ENCODE measurements around the gene PNLIP.

PNLIP gene

DNA sequence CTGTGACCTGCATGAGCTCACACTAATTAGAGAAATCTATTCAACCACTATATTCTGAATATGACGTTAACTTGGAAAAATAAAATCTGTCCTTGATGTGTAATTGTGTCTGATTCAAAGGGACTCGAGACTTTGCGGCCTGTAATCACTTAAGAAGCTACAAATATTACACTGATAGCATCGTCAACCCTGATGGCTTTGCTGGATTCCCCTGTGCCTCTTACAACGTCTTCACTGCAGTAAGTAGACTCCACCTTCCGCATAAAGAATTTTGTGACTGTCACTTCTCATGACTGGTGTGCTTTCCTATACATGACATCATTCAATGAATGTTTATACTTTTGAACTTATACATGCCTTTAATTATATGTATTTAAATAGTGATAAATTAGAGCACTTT, 10.1 kb downstream of the PNLIP start:
- DNase-seq (ENCODE audit: low read depth), result no peak
- TF ChIP-seq, protein P1, sequence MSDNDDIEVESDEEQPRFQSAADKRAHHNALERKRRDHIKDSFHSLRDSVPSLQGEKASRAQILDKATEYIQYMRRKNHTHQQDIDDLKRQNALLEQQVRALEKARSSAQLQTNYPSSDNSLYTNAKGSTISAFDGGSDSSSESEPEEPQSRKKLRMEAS (IDR thresholded peaks at IDR 0.05; ENCODE audit: low read depth, low read length), result no peak
- TF ChIP-seq MYC (IDR thresholded peaks at IDR 0.05; ENCODE audit: low read depth, low read length) (no peak), POLR2A (IDR thresholded peaks at IDR 0.05; ENCODE audit: extremely low read depth, insufficient read length) (no peak)
- TF ChIP-seq, protein P2, sequence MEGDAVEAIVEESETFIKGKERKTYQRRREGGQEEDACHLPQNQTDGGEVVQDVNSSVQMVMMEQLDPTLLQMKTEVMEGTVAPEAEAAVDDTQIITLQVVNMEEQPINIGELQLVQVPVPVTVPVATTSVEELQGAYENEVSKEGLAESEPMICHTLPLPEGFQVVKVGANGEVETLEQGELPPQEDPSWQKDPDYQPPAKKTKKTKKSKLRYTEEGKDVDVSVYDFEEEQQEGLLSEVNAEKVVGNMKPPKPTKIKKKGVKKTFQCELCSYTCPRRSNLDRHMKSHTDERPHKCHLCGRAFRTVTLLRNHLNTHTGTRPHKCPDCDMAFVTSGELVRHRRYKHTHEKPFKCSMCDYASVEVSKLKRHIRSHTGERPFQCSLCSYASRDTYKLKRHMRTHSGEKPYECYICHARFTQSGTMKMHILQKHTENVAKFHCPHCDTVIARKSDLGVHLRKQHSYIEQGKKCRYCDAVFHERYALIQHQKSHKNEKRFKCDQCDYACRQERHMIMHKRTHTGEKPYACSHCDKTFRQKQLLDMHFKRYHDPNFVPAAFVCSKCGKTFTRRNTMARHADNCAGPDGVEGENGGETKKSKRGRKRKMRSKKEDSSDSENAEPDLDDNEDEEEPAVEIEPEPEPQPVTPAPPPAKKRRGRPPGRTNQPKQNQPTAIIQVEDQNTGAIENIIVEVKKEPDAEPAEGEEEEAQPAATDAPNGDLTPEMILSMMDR (IDR thresholded peaks at IDR 0.05; ENCODE audit: low read depth, low read length), result no peak
- H3K4me3 ChIP-seq (ENCODE audit: low read depth, low read length), result no peak overlapping the region

DNA sequence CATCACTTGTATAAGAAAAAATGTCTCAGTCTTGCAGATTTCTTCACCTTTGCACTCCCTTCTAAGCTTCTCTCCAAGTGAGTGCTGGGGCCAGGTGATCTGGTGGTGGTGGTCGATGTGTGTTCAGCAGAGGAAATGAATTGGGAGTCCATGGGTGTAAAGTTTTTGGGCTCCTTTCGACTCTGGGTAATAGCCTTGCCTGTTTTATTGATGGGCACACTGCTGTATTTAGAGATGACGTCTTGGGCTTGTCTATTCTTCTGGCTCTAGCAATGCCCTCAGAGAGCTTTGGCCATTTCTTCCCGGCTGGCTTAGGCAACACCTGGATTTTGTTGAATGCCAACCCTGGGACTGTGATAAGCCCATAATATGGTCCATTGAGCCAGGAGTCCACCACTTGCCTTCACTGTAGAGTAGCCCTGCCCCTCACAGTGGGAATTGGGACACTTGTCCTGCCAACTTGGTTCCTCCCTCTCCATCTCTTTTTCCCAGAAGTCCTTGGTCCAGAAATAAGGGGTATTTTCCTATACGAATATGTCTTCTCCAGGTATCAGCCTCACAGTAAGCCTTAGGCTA, 11.7 kb downstream of the PNLIP start:
- no peak for DNase-seq (ENCODE audit: low read depth)
- no peak overlapping the region for H3K4me3 ChIP-seq (ENCODE audit: low read depth, low read length)

DNA sequence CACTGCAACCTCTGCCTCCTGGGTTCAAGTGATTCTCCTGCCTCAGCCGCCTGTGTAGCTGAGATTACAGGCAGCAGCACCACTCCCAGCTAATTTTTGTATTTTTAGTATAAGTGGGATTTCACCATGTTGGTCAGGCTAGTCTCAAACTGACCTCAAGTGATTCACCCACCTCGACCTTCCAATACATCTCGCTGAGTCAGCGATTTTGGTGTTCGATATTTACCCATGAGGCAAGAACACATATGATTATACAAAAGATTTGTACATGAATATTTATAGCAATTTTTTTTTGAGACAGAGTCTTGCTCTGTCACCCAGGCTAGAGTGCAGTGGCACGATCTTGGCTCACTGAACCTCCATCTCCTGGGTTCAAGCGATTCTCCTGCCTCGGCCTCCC, 19.8 kb downstream of the PNLIP start:
- H3K4me3 ChIP-seq (ENCODE audit: low read depth, low read length), result no peak overlapping the region
- no peak for TF ChIP-seq POLR2A (IDR thresholded peaks at IDR 0.05; ENCODE audit: extremely low read depth, insufficient read length)
- TF ChIP-seq, protein P2 (IDR thresholded peaks at IDR 0.05; ENCODE audit: low read depth, low read length), result no peak
- TF ChIP-seq MYC (IDR thresholded peaks at IDR 0.05; ENCODE audit: low read depth, low read length), result no peak
- TF ChIP-seq, protein P1 (IDR thresholded peaks at IDR 0.05; ENCODE audit: low read depth, low read length), result no peak
- no peak for DNase-seq (ENCODE audit: low read depth)

More for the DNA sequence above, 11.7 kb downstream of the PNLIP start:
- TF ChIP-seq, protein P1 (IDR thresholded peaks at IDR 0.05; ENCODE audit: low read depth, low read length), result no peak
- TF ChIP-seq POLR2A (IDR thresholded peaks at IDR 0.05; ENCODE audit: extremely low read depth, insufficient read length) (no peak), MYC (IDR thresholded peaks at IDR 0.05; ENCODE audit: low read depth, low read length) (no peak)
- TF ChIP-seq, protein P2 (IDR thresholded peaks at IDR 0.05; ENCODE audit: low read depth, low read length), result no peak

DNA sequence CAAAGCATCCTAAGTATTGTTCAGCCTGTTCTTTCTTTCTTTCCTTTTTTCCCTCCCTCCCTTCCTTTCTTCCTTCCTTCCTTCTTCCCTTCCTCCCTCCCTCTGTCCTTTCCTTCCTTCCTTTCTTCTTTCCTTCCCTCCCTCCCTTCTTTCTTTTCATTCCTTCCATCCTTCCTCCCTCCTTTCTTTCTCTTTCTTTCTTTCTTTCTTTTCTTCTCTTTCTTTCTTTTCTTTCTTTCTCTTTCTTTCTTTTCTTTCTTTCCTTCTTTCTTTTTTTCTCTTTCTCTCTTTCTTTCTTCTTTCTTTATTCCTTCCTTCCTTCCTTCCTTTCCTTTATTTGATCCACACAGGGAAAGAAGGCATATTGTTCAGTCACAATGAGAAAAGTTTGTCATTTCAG, 21.2 kb downstream of the PNLIP start:
- no peak overlapping the region for H3K4me3 ChIP-seq (ENCODE audit: low read depth, low read length)
- TF ChIP-seq POLR2A (IDR thresholded peaks at IDR 0.05; ENCODE audit: extremely low read depth, insufficient read length) (no peak), MYC (IDR thresholded peaks at IDR 0.05; ENCODE audit: low read depth, low read length) (no peak)
- no peak for DNase-seq (ENCODE audit: low read depth)

DNA sequence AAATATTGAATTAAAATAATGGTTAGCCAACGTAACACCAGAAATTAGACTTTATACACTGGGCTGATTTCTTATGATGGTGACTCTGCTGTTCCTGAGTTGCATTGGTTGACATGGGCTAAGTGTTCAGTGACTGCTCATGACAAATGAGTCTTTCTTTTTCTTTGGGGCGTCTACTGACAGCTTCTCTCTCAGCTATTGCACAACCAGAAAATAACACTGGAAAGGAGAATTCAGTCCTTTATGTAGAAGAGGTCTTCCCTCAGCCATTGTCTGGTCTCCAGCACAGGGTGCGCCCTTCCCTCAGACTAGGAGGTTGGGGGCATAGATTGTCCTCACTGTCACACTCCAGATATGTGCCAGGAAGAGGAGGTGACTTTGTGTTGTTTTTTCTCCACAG, 21.6 kb downstream of the PNLIP start:
- TF ChIP-seq, protein P2 (IDR thresholded peaks at IDR 0.05; ENCODE audit: low read depth, low read length), result no peak
- TF ChIP-seq MYC (IDR thresholded peaks at IDR 0.05; ENCODE audit: low read depth, low read length), result no peak
- no peak for TF ChIP-seq POLR2A (IDR thresholded peaks at IDR 0.05; ENCODE audit: extremely low read depth, insufficient read length)
- TF ChIP-seq, protein P1 (IDR thresholded peaks at IDR 0.05; ENCODE audit: low read depth, low read length), result no peak
- no peak overlapping the region for H3K4me3 ChIP-seq (ENCODE audit: low read depth, low read length)
- no peak for DNase-seq (ENCODE audit: low read depth)

DNA sequence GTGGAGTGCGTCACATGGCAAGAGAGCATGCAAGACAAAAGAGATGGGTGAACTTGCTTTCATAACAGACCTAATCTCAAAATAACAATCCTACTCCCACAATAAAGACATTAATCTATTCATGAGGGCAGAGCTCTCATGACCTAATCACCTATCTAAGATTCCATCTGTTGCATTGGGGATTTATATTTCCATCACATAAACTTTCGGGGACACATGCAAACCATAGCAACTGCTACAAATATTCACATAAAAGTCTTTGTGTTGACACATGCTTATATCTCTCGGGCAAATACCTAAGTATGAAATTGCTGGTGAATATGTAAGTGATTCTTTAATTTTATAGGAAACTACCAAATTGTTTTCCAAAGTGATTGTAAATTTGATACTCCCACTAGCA, 29.1 kb downstream of the PNLIP start:
- no peak overlapping the region for H3K4me3 ChIP-seq (ENCODE audit: low read depth, low read length)
- TF ChIP-seq POLR2A (IDR thresholded peaks at IDR 0.05; ENCODE audit: extremely low read depth, insufficient read length), result no peak
- DNase-seq (ENCODE audit: low read depth), result no peak

Measured in NB4 (cell line).